NCI-H2196 (cell line): ENCODE results near the gene TOGARAM1.
"Not testable (repeated sequence)": the region's sequence is repeated elsewhere in the genome, so short reads cannot be mapped to it uniquely, and the experiment has no call there.

Experiments
- DNase-seq: peaks from one replicate; lab custom pipeline; 2025; ENCODE audit not compliant: unreplicated experiment; lab: John Stamatoyannopoulos, UW

The TOGARAM1 gene

GRCh38 chr14:45038256-45038655 is 76.3 kb downstream of the TOGARAM1 start:
- DNase-seq, result no peak

GRCh38 chr14:45038865-45039264 is 76.9 kb downstream of the TOGARAM1 start:
- no peak for DNase-seq

- DNase-seq, result no peak
These were observed 77.4 kb downstream of the TOGARAM1 start for GRCh38 chr14:45039390-45039789.

GRCh38 chr14:45041641-45042040 is 79.7 kb downstream of the TOGARAM1 start:
- no peak for DNase-seq

DNA sequence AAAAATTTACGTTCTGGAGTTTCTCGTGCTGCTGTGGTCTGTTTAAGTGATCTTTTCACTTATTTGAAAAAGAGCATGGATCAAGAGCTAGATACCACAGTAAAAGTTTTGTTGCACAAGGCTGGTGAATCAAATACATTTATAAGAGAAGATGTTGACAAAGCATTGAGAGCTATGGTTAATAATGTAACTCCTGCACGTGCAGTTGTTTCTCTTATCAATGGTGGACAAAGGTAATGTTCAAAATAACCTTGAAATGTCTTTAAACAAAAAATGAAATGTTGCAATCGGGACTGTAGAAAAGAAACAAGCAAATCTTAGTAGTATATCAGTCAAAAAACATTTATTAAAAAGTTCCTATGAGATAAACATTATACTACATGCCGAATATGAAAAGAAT is 82.6 kb downstream of the TOGARAM1 start:
- no peak for DNase-seq

DNA sequence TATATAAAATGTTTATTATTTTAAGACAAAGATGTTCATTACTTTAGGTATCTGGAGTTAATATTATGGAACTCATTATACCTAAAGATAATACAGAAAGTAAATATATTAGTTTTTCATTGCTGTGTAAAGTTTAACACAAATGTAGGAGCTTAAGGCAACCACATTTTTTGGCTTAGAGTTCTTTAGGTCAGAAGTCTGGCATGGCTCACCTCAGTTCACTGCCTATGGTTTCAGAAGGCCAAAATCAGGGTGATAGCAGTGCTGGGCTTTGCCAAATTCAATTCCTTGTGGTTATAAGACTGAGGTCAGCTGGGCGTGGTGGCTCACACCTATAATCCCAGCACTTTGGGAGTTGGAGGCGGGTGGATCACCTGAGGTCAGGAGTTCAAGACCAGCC is 86.4 kb downstream of the TOGARAM1 start:
- DNase-seq, result no peak

DNA sequence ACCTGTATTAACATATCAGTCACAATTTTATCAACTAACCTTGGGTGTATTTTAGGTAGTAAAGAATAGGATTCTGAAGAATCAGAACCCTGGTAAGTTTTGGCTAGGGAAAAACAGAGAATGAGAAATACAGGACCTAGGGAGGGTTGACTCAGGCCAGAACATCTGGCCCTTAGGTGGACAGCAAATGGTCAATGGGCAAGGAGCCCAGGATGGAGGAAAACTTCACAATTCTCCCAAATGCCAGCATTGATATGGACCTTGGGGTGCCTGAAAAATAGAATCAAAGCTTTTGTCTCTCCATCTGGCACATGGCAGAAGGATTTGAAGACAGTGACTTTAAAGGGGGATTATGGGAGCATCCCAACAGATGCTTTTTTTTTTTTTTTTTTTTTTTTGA is 89.2 kb downstream of the TOGARAM1 start:
- no peak for DNase-seq

DNA sequence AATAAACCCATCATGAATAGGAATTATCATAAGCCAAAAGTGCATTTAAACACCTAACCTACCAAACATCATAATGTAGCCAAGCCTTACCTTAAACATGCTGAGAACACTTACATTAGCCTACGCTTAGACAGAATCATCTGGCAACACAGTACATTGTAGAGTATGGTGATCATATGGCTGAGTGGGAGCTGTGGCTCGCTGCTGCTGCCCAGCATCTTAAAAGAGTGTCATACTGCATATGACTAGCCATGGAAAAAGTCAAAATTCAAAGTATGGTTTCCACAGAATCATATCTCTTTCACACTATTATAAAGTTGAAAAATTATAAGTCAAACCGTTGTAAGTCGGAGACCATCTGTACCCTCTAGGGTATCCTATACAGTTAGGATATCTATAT is 89.9 kb downstream of the TOGARAM1 start:
- no peak for DNase-seq

- no peak for DNase-seq
These were observed 95.4 kb downstream of the TOGARAM1 start for GRCh38 chr14:45057349-45057748.

- no peak for DNase-seq
These were observed 95.9 kb downstream of the TOGARAM1 start for GRCh38 chr14:45057881-45058364.

DNA sequence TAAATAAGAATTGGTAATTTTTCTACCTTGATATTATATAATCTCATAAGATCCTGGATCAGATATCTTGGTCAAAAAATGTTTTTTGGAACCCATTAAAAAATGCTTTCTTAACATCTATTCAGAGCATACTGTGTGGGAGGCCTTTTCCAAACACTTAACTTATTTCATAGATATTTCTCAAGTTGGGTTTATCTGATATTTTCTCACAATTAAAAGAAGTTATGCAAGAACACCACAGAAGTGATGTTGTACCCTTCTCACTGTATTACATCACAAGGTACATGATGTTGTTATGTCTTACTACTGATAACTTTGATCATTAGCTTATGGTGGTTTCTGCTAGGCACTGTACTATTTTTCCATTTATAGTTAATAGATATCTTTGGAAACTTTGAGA is 98.6 kb downstream of the TOGARAM1 start:
- DNase-seq, result no peak

- no peak for DNase-seq
These were observed 103.5 kb downstream of the TOGARAM1 start for GRCh38 chr14:45065540-45065939.

DNA sequence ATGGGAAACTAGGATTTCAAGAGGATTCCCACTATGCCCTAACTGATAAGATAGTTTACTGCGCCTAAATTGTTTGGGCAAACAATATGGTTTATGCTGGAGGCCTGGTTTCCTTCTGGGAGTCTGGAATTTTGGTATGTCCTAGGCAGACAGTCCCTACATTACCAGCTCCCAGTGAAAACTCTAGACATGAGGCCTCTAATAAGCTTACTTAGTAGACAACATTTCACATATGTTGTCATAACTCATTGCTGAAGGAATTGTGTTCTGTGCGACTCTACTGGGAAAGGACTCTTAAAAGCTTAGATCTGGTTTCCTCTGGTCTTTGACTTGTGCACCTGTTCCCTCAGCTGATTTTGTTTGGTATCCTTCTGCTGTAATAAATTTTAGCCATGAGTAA is 104.0 kb downstream of the TOGARAM1 start:
- DNase-seq, result no peak

DNA sequence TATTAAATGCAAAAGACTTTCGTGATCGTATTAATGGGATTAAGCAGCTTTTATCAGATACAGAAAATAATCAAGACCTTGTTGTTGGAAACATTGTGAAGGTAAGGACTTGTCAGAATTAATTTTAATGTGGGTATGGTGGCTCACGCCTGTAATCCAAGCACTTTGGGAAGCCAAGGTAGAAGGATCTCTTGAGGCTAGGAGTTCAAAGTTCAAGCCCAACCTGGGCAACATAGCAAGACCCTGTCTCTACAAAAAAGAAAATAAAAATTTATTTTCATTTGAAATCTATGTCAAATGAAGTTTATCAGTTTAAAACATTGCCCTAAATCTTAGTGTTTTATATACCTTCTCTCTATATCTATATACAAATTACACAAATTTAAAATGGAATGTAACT is 104.7 kb downstream of the TOGARAM1 start:
- no peak for DNase-seq

DNA sequence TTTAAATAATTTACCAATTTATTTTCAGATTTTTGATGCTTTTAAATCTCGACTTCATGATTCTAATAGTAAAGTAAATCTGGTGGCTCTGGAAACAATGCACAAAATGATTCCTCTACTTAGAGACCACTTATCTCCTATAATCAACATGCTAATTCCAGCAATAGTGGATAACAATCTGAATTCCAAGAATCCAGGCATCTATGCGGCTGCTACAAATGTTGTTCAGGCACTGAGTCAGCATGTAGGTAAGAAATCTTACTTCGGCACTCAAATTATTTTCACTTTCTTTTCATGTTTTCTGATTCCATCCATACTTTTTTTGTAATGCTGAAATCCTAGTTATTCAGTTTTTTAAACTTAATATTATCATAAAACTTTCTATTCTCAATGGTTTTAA is 106.4 kb downstream of the TOGARAM1 start:
- no peak for DNase-seq

GRCh38 chr14:45070215-45070614 is 108.2 kb downstream of the TOGARAM1 start:
- no peak for DNase-seq

GRCh38 chr14:45072126-45072525 is 110.1 kb downstream of the TOGARAM1 start:
- DNase-seq, result no peak

- DNase-seq, result no peak
These were observed 111.4 kb downstream of the TOGARAM1 start for GRCh38 chr14:45073231-45073879.

- DNase-seq, result no peak
These were observed 116.3 kb downstream of the TOGARAM1 start for GRCh38 chr14:45078323-45078722.

DNA sequence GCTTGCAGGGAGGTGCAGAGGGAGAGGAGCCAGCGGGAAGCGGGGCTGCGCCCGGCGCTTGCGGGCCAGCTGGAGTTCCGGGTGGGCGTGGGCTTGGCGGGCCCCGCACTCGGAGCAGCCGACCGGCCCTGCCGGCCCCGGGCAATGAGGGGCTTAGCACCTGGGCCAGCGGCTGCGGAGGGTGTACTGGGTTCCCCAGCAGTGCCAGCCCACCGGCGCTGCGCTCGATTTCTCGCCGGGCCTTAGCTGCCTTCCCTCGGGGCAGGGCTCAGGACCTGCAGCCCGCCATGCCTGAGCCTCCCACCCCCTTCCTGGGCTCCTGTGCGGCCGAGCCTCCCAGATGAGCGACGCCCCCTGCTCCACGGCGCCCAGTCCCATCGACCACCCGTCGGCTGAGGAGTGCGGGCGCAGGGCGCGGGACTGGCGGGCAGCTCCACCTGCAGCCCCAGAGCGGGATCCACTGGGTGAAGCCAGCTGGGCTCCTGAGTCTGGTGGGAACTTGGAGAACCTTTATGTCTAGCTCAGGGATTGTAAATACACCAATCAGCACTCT is 118.5 kb downstream of the TOGARAM1 start:
- DNase-seq, result not testable (repeated sequence)

GRCh38 chr14:45081096-45081495 is 119.1 kb downstream of the TOGARAM1 start:
- not testable (repeated sequence) for DNase-seq

DNA sequence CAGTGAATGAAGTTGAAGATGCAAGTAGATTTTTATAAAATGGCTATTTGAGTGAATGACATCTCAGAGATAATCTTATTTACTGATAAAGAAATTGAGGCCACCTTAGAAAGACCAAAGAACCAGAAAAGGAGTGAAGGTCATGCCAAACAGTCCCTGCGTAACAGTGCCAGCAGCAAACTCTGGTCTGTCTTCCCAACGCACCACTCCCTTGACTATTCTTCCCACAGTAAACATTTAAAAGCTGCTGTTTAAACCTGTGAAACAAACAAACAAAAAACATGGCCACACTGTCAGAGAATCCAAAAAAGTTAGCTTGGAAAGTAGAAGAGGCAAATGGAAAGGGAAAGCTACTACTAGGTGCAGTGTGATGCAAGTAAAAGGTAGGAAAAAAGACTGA is 120.4 kb downstream of the TOGARAM1 start:
- no peak for DNase-seq

DNA sequence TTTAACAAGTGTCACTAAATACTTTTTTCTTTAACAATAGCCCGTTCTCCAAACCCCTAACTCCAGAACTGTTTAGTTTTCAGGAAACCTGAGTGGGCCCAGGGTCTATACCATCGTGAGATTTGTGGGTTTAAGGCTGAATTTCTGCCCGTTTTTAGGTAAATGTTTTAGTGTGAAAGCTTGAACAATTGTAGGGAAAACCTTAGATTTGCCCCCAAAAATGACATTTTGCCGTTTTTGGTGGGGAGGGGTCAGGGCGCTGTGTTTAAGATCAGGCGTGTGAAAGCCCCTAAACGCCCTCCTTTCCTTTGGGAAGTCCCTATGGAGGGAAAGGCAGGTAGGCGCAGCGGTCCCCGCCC is 121.6 kb downstream of the TOGARAM1 start:
- DNase-seq, result no peak
